Subcutaneous abdominal adipose tissue (tissue), 5 donors: ENCODE data around the gene TMEFF1.
"Not testable (repeated sequence)": the region's sequence is repeated elsewhere in the genome, so short reads cannot be mapped to it uniquely, and the experiment has no call there.

ENCODE experiments used
- H3K27ac ChIP-seq: one replicate; pipeline ENCODE4 v1.7.0; 2013; ENCODE audit warnings: low read depth, mild to moderate bottlenecking, inconsistent platforms, low read length, moderate library complexity
- H3K27me3 ChIP-seq, 5 donors: one replicate each; pipeline ENCODE4 v1.7.0; 2013; ENCODE audit warnings: low read length in 5 of 5, inconsistent platforms in 1 of 5; ENCODE audit not compliant: control insufficient read depth in 5 of 5, insufficient read depth in 4 of 5
- H3K36me3 ChIP-seq, 5 donors: one replicate each; pipeline ENCODE4 v1.7.0; 2013; ENCODE audit warnings: low read length in 5 of 5; ENCODE audit not compliant: control insufficient read depth in 5 of 5, insufficient read depth in 5 of 5
- H3K4me1 ChIP-seq, 5 donors: one replicate each; pipeline ENCODE4 v1.7.0; 2013; ENCODE audit warnings: low read length in 5 of 5, mild to moderate bottlenecking in 3 of 5, moderate library complexity in 1 of 5; ENCODE audit not compliant: control insufficient read depth in 5 of 5, insufficient read depth in 5 of 5
- H3K4me3 ChIP-seq, 5 donors: one replicate each; pipeline ENCODE4 v1.7.0; 2013; ENCODE audit warnings: low read length in 5 of 5, low read depth in 1 of 5
- H3K9ac ChIP-seq, 5 donors: one replicate each; pipeline ENCODE4 v1.7.0; 2013; ENCODE audit warnings: low read length in 5 of 5, mild to moderate bottlenecking in 4 of 5, moderate library complexity in 3 of 5
- H3K9me3 ChIP-seq, 5 donors: one replicate each; pipeline ENCODE4 v1.7.0; 2013; ENCODE audit warnings: low read length in 5 of 5; ENCODE audit not compliant: control insufficient read depth in 5 of 5
- donor health status: healthy.
- donor health status: healthy.
- donor health status: healthy.
- donor health status: healthy.
- donor health status: healthy.

The TMEFF1 gene

GRCh38 chr9:100515578-100516494, 42.9 kb downstream of the TMEFF1 start:
- Histone ChIP-seq H3K9ac (no peak overlapping the region), H3K27me3 (no peaks in the 10 kb centered on the region), H3K4me3 (no peak overlapping the region), H3K4me1 (no peaks in the 10 kb centered on the region), H3K27ac (no peak overlapping the region), H3K36me3 (peaks cover 0 to 4% (median 0%) of the 10 kb centered on the region in 5 donors), H3K9me3 (no peaks in the 10 kb centered on the region)

DNA sequence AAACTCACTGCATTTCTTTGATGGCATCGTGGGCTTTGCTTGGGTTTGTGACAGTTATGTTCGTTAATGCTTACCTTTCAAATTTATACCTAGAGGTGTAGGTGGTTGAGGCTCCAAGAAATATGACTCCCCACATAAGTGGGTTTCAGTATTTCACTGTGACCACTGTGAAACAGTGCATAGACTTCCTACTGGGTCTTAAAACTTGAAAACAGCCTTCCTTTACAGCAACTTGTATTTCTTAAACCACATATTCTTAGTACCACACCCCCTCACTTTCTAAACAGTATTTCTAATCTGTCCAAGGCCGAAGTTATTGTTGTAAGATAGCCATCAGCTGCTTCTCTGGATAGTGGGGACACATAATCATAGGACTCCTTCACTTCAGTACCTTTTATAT, 48.3 kb downstream of the TMEFF1 start:
- H3K27ac ChIP-seq = no peak overlapping the region
- H3K27me3 ChIP-seq = no peaks in the 10 kb centered on the region
- no peak overlapping the region for H3K4me3 ChIP-seq
- H3K9ac ChIP-seq = no peak overlapping the region
- no peaks in the 10 kb centered on the region for H3K9me3 ChIP-seq
- no peaks in the 10 kb centered on the region for H3K36me3 ChIP-seq
- no peaks in the 10 kb centered on the region for H3K4me1 ChIP-seq

DNA sequence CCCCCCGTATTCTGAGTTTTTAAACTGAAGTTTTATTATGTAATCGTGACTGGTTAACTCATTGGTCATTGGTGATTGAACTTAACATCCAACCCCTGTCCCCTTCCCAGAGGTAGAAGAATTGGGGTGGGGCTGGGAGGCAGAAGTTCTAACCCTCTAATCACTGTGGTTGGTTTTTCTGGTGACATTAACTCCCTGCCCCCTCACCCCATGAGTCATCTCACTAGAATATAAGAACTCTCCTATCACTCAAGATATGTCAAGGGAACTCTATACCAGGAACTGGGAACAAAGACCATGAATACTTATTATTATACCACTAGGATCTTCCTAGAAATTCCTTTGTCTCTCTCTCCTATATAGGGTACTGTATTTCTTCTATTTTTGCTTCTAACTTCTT, 52.6 kb downstream of the TMEFF1 start:
- no peak overlapping the region for H3K9ac ChIP-seq
- no peaks in the 10 kb centered on the region for H3K36me3 ChIP-seq
- H3K4me3 ChIP-seq = no peak overlapping the region
- H3K9me3 ChIP-seq = no peaks in the 10 kb centered on the region
- H3K27ac ChIP-seq = no peak overlapping the region
- H3K4me1 ChIP-seq = no peaks in the 10 kb centered on the region
- no peaks in the 10 kb centered on the region for H3K27me3 ChIP-seq

GRCh38 chr9:100527180-100527794, 54.3 kb downstream of the TMEFF1 start:
- not testable (repeated sequence) for H3K4me3 ChIP-seq, H3K9me3 ChIP-seq, H3K9ac ChIP-seq, H3K4me1 ChIP-seq, H3K36me3 ChIP-seq, H3K27me3 ChIP-seq, H3K27ac ChIP-seq

DNA sequence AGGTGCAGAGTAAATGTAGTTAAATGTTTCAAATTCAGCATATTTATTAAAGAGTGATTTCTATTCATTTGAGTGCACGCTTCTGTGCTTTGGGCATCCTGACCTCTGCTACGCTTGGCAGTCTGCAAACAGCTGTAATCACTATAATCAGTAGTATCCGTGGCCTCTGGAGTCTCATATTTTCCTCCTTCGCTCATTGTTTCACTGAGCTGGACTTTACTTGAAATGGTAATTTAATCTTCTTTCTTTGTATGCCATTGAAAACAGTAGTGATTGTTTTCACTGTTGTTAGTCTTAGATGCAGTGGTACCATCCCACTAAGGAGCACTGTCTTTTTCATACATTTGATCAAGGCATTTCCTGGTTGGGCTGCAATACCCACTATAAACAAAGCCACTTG, 61.5 kb downstream of the TMEFF1 start:
- Histone ChIP-seq H3K27me3 (no peaks in the 10 kb centered on the region), H3K27ac (no peak overlapping the region), H3K4me3 (no peak overlapping the region), H3K36me3 (no peaks in the 10 kb centered on the region), H3K9me3 (no peaks in the 10 kb centered on the region), H3K9ac (no peak overlapping the region), H3K4me1 (peaks cover 0 to 9% (median 8%) of the 10 kb centered on the region in 5 donors)

DNA sequence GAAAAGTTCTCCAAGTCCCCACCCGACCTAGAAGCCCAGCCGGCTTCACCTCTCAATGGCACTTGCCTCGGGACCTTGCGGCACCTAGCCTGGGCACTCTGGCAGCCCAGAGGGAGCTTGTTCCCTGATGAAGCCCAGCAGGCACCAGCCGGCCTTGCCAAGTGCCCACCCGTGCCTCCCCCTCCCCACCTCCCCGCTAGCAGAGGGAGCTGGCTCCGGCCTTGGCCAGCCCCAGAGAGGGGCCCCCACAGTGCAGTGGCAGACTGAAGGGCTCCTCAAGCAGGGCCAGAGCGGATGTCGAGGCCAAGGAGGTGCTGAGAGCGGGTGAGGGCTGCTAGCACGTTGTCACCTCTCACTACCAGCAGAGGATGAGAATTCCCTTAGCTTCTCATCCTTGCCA, 67.4 kb downstream of the TMEFF1 start:
- no peaks in the 10 kb centered on the region for H3K4me1 ChIP-seq
- no peaks in the 10 kb centered on the region for H3K36me3 ChIP-seq
- no peak overlapping the region for H3K4me3 ChIP-seq
- H3K9me3 ChIP-seq = peaks cover 0 to 3% (median 0%) of the 10 kb centered on the region in 5 donors
- no peak overlapping the region for H3K27ac ChIP-seq
- no peaks in the 10 kb centered on the region for H3K27me3 ChIP-seq
- no peak overlapping the region for H3K9ac ChIP-seq

DNA sequence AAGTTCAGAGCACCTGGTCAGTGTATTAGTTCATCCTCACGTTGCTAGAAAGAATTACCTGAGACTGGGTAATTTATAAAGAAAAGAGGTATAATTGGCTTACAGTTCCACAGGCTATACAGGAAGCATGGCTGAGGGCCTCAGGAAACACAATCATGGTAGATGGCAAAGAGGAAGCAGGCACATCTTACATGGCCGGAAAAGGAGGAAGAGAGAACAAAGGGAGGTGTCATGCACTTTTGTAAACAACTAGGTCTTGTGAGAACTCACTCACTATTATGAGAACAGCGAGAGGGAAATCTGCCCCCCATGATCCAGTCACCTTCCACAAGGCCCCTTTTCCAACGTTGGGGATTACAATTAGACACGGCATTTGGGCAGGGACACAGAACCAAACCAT, 76.1 kb downstream of the TMEFF1 start:
- no peaks in the 10 kb centered on the region for H3K27me3 ChIP-seq
- no peak overlapping the region for H3K27ac ChIP-seq
- H3K9me3 ChIP-seq = peaks cover 0 to 3% (median 0%) of the 10 kb centered on the region in 5 donors
- H3K4me3 ChIP-seq = no peak overlapping the region
- H3K4me1 ChIP-seq = peaks cover 0 to 4% (median 0%) of the 10 kb centered on the region in 5 donors
- H3K36me3 ChIP-seq = no peaks in the 10 kb centered on the region
- H3K9ac ChIP-seq = no peak overlapping the region

DNA sequence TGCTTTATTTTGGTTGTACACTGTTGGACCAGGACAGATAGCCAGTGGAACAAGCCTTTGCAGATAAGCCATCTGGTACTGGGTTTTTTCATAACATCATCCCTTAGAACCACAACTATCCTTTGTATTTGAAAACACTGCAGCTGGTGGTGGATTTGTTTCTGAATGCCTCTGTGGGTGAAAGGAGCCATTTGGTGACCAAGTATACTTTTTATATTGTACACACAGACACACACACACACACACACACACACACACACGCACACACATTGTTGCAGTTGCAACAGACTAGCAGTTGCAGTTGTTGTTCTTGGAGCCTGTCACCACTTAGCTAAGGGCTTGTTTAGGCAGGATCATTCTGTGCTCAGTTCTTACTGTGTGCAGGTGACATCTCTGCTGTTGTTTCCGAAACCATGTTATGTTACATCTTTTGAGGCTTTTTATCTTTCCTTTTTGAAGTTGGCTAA, 82.0 kb downstream of the TMEFF1 start:
- Histone ChIP-seq H3K9ac (no peak overlapping the region), H3K36me3 (no peaks in the 10 kb centered on the region), H3K27ac (no peak overlapping the region)

GRCh38 chr9:100555471-100555870, 82.5 kb downstream of the TMEFF1 start:
- no peaks in the 10 kb centered on the region for H3K9me3 ChIP-seq
- H3K9ac ChIP-seq = no peak overlapping the region
- no peak overlapping the region for H3K27ac ChIP-seq
- no peaks in the 10 kb centered on the region for H3K36me3 ChIP-seq
- H3K27me3 ChIP-seq = no peaks in the 10 kb centered on the region
- H3K4me3 ChIP-seq = no peak overlapping the region
- H3K4me1 ChIP-seq = no peaks in the 10 kb centered on the region

More for the DNA sequence above, 82.0 kb downstream of the TMEFF1 start:
- no peak overlapping the region for H3K4me3 ChIP-seq
- H3K27me3 ChIP-seq = no peaks in the 10 kb centered on the region
- no peaks in the 10 kb centered on the region for H3K4me1 ChIP-seq
- no peaks in the 10 kb centered on the region for H3K9me3 ChIP-seq

GRCh38 chr9:100557053-100557452, 84.1 kb downstream of the TMEFF1 start:
- Histone ChIP-seq H3K4me1 (no peaks in the 10 kb centered on the region), H3K27me3 (no peaks in the 10 kb centered on the region), H3K36me3 (no peaks in the 10 kb centered on the region), H3K9me3 (no peaks in the 10 kb centered on the region), H3K9ac (no peak overlapping the region), H3K4me3 (no peak overlapping the region), H3K27ac (no peak overlapping the region)
